Measurements from ENCODE around the gene KIAA1755.

DNA sequence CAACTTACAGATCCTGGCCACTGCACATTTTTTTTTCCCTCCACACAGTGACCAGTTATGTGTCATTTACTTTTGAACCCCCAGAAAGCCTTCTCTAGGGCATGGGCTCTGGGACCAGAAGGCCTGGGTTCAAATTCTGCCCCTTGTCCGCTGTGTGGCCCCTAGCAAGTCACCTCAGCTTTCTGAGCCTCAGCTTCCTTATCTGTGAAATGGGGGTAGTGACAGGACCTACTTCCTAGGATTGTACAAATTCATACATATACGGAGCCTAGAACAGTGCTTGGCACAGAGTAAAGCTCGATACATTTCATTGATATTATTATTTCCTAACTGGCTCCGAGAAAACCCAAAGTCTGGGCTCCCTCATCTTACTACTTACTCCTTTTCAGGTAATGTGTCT, 45.0 kb upstream of the KIAA1755 start:
- TF ChIP-seq, protein P1, sequence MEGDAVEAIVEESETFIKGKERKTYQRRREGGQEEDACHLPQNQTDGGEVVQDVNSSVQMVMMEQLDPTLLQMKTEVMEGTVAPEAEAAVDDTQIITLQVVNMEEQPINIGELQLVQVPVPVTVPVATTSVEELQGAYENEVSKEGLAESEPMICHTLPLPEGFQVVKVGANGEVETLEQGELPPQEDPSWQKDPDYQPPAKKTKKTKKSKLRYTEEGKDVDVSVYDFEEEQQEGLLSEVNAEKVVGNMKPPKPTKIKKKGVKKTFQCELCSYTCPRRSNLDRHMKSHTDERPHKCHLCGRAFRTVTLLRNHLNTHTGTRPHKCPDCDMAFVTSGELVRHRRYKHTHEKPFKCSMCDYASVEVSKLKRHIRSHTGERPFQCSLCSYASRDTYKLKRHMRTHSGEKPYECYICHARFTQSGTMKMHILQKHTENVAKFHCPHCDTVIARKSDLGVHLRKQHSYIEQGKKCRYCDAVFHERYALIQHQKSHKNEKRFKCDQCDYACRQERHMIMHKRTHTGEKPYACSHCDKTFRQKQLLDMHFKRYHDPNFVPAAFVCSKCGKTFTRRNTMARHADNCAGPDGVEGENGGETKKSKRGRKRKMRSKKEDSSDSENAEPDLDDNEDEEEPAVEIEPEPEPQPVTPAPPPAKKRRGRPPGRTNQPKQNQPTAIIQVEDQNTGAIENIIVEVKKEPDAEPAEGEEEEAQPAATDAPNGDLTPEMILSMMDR (IDR thresholded peaks at IDR 0.05), result no peak
- TF ChIP-seq EZH2phosphoT487 (IDR thresholded peaks at IDR 0.05), result no peak
- no peak for TF ChIP-seq EZH2 (IDR thresholded peaks at IDR 0.05)

Data from neural progenitor cell (in vitro differentiated cells).